ENCODE data around the gene ALDH3A1. TPM values are rescaled to one million over a fixed set of nuclear protein-coding genes. Genes with fewer than 3 reads are reported as not detected.

Gene ALDH3A1
- total RNA-seq, 1 experiment from 2014 or later: 0.35 TPM

DNA sequence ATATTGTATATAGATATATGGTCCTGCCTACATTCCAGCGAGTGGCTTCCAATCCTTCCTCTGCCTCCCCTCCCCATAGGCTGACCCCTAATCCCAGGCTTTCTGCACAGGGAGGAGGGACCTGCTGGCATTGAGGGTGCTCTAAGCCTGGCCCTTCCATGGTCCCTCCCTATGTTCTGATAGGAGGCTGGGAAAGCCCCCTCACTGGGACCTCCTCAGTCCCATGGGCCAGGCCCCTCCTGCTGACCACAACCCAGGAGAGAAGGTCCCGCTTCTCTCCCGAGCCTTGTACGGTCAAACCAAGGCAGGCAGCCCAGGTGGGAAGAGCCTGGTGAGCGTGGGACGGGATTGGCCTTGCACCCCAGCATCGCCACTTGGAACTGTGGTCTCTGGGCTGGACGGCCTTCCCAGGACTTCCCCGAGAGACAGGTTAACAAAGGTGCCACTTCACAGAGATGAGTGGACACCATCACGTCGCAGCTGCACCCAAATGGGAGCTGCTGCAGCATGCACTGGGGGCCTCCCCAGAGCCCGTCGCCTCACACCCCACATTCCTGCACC, 859 bp downstream of the ALDH3A1 start:
- CTCF ChIA-PET: interaction anchor here (0.8 to 1.1 kb wide), 2 partner anchors 15 to 384 kb away, joined by 3 to 6 read pairs; no protein-coding TSS in a partner anchor
- ATAC-seq (no peak), DNase-seq (ENCODE audit: low spot score) (no peak)
- Mint-ChIP-seq H3K36me3 (no peaks in the 10 kb centered on the region), H3K4me1 (peaks cover 22% of the 10 kb centered on the region), H3K9me3 (no peaks in the 10 kb centered on the region), H3K4me3 (no peak overlapping the region), H3K27me3 (ENCODE audit: low read depth) (peaks cover 13% of the 10 kb centered on the region; the same call in 1 of the 2 replicates), H3K27ac (no peak overlapping the region)
- TF ChIP-seq RELA (CRISPR knock-in tag; IDR thresholded peaks at IDR 0.05; ENCODE audit: borderline replicate concordance) (no peak), HMGA2 (CRISPR knock-in tag; IDR thresholded peaks at IDR 0.05) (no peak), ESRRA (CRISPR knock-in tag; IDR thresholded peaks at IDR 0.05; ENCODE audit: borderline replicate concordance) (no peak), ATF1 (CRISPR knock-in tag; IDR thresholded peaks at IDR 0.05) (no peak), TEAD4 (CRISPR knock-in tag; IDR thresholded peaks at IDR 0.05) (no peak)
- TF ChIP-seq, protein P1, sequence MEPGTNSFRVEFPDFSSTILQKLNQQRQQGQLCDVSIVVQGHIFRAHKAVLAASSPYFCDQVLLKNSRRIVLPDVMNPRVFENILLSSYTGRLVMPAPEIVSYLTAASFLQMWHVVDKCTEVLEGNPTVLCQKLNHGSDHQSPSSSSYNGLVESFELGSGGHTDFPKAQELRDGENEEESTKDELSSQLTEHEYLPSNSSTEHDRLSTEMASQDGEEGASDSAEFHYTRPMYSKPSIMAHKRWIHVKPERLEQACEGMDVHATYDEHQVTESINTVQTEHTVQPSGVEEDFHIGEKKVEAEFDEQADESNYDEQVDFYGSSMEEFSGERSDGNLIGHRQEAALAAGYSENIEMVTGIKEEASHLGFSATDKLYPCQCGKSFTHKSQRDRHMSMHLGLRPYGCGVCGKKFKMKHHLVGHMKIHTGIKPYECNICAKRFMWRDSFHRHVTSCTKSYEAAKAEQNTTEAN (CRISPR knock-in tag; IDR thresholded peaks at IDR 0.05): no peak
- TF ChIP-seq, protein P2, sequence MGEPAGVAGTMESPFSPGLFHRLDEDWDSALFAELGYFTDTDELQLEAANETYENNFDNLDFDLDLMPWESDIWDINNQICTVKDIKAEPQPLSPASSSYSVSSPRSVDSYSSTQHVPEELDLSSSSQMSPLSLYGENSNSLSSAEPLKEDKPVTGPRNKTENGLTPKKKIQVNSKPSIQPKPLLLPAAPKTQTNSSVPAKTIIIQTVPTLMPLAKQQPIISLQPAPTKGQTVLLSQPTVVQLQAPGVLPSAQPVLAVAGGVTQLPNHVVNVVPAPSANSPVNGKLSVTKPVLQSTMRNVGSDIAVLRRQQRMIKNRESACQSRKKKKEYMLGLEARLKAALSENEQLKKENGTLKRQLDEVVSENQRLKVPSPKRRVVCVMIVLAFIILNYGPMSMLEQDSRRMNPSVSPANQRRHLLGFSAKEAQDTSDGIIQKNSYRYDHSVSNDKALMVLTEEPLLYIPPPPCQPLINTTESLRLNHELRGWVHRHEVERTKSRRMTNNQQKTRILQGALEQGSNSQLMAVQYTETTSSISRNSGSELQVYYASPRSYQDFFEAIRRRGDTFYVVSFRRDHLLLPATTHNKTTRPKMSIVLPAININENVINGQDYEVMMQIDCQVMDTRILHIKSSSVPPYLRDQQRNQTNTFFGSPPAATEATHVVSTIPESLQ (CRISPR knock-in tag; IDR thresholded peaks at IDR 0.05): no peak
- TF ChIP-seq, protein P3, sequence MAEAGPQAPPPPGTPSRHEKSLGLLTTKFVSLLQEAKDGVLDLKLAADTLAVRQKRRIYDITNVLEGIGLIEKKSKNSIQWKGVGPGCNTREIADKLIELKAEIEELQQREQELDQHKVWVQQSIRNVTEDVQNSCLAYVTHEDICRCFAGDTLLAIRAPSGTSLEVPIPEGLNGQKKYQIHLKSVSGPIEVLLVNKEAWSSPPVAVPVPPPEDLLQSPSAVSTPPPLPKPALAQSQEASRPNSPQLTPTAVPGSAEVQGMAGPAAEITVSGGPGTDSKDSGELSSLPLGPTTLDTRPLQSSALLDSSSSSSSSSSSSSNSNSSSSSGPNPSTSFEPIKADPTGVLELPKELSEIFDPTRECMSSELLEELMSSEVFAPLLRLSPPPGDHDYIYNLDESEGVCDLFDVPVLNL (CRISPR knock-in tag; IDR thresholded peaks at IDR 0.05; ENCODE audit: borderline replicate concordance, low read depth): no peak
- TF ChIP-seq, protein P4, sequence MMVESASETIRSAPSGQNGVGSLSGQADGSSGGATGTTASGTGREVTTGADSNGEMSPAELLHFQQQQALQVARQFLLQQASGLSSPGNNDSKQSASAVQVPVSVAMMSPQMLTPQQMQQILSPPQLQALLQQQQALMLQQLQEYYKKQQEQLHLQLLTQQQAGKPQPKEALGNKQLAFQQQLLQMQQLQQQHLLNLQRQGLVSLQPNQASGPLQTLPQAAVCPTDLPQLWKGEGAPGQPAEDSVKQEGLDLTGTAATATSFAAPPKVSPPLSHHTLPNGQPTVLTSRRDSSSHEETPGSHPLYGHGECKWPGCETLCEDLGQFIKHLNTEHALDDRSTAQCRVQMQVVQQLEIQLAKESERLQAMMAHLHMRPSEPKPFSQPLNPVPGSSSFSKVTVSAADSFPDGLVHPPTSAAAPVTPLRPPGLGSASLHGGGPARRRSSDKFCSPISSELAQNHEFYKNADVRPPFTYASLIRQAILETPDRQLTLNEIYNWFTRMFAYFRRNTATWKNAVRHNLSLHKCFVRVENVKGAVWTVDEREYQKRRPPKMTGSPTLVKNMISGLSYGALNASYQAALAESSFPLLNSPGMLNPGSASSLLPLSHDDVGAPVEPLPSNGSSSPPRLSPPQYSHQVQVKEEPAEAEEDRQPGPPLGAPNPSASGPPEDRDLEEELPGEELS (CRISPR knock-in tag; IDR thresholded peaks at IDR 0.05): no peak
- TF ChIP-seq, protein P5, sequence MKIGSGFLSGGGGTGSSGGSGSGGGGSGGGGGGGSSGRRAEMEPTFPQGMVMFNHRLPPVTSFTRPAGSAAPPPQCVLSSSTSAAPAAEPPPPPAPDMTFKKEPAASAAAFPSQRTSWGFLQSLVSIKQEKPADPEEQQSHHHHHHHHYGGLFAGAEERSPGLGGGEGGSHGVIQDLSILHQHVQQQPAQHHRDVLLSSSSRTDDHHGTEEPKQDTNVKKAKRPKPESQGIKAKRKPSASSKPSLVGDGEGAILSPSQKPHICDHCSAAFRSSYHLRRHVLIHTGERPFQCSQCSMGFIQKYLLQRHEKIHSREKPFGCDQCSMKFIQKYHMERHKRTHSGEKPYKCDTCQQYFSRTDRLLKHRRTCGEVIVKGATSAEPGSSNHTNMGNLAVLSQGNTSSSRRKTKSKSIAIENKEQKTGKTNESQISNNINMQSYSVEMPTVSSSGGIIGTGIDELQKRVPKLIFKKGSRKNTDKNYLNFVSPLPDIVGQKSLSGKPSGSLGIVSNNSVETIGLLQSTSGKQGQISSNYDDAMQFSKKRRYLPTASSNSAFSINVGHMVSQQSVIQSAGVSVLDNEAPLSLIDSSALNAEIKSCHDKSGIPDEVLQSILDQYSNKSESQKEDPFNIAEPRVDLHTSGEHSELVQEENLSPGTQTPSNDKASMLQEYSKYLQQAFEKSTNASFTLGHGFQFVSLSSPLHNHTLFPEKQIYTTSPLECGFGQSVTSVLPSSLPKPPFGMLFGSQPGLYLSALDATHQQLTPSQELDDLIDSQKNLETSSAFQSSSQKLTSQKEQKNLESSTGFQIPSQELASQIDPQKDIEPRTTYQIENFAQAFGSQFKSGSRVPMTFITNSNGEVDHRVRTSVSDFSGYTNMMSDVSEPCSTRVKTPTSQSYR (CRISPR knock-in tag; IDR thresholded peaks at IDR 0.05): no peak
- POLR2A ChIA-PET: no interaction called here

DNA sequence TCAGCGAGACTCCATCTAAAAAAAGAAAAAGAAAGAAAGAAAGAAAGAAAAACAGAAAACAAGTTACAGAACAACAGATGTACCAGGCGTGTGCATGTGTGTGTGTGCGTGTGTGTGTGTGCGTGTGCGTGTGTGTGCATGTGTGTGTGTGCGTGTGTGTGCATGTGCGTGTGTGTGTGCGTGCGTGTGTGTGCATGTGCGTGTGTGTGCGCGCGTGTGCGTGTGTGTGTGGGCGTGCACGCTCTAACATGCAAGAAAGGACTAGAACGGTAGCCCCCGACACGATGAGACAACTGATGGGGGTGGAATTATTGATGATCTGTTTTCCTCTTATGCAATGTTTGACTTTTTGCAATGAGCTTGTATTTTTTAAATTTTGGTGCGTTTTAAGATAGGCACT, 1.6 kb downstream of the ALDH3A1 start:
- ChIA-PET CTCF (interaction anchor here (1.1 kb wide), 1 partner anchor 16 kb away, joined by 6 read pairs; no protein-coding TSS in a partner anchor), POLR2A (no interaction called here)
- Mint-ChIP-seq H3K9me3 (no peaks in the 10 kb centered on the region), H3K36me3 (no peaks in the 10 kb centered on the region), H3K4me1 (peaks cover 22% of the 10 kb centered on the region), H3K27me3 (ENCODE audit: low read depth) (peaks cover 13% of the 10 kb centered on the region; the same call in 1 of the 2 replicates), H3K4me3 (no peak overlapping the region), H3K27ac (no peak overlapping the region)
- ATAC-seq: no peak
- DNase-seq (ENCODE audit: low spot score): no peak
- TF ChIP-seq RORB (CRISPR knock-in tag; IDR thresholded peaks at IDR 0.05) (no peak), CBFB (CRISPR knock-in tag; IDR thresholded peaks at IDR 0.05; ENCODE audit: low read depth) (no peak)
- TF ChIP-seq, protein P6, sequence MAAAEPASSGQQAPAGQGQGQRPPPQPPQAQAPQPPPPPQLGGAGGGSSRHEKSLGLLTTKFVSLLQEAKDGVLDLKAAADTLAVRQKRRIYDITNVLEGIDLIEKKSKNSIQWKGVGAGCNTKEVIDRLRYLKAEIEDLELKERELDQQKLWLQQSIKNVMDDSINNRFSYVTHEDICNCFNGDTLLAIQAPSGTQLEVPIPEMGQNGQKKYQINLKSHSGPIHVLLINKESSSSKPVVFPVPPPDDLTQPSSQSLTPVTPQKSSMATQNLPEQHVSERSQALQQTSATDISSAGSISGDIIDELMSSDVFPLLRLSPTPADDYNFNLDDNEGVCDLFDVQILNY (CRISPR knock-in tag; IDR thresholded peaks at IDR 0.05): no peak
- TF ChIP-seq, protein P7, sequence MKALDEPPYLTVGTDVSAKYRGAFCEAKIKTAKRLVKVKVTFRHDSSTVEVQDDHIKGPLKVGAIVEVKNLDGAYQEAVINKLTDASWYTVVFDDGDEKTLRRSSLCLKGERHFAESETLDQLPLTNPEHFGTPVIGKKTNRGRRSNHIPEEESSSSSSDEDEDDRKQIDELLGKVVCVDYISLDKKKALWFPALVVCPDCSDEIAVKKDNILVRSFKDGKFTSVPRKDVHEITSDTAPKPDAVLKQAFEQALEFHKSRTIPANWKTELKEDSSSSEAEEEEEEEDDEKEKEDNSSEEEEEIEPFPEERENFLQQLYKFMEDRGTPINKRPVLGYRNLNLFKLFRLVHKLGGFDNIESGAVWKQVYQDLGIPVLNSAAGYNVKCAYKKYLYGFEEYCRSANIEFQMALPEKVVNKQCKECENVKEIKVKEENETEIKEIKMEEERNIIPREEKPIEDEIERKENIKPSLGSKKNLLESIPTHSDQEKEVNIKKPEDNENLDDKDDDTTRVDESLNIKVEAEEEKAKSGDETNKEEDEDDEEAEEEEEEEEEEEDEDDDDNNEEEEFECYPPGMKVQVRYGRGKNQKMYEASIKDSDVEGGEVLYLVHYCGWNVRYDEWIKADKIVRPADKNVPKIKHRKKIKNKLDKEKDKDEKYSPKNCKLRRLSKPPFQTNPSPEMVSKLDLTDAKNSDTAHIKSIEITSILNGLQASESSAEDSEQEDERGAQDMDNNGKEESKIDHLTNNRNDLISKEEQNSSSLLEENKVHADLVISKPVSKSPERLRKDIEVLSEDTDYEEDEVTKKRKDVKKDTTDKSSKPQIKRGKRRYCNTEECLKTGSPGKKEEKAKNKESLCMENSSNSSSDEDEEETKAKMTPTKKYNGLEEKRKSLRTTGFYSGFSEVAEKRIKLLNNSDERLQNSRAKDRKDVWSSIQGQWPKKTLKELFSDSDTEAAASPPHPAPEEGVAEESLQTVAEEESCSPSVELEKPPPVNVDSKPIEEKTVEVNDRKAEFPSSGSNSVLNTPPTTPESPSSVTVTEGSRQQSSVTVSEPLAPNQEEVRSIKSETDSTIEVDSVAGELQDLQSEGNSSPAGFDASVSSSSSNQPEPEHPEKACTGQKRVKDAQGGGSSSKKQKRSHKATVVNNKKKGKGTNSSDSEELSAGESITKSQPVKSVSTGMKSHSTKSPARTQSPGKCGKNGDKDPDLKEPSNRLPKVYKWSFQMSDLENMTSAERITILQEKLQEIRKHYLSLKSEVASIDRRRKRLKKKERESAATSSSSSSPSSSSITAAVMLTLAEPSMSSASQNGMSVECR (CRISPR knock-in tag; IDR thresholded peaks at IDR 0.05; ENCODE audit: borderline replicate concordance): no peak
